RWPE2 (cell line): Measurements from ENCODE around the gene PRKRIP1.

Experiments used
- ATAC-seq: fragments of 200-7000 bp; cut with Tn5 transposase; 3 replicates; pipeline ENCODE4 v1.9.1; 2021; ENCODE audit warnings: low read depth
- DNase-seq: peaks from one replicate; pipeline ENCODE4 v3.0.0-alpha.2; 2020; ENCODE audit warnings: low spot score
- H3K27ac ChIP-seq: fragments of 450-650 bp; 2 replicates; pipeline ENCODE4 v1.5.1; 2017; ENCODE audit warnings: mild to moderate bottlenecking; ENCODE audit not compliant: poor library complexity, severe bottlenecking
- H3K27me3 ChIP-seq: fragments of 250-450 bp; sonication (Bioruptor Pico); 2 replicates; pipeline ENCODE4 v1.5.1; 2021; ENCODE audit warnings: mild to moderate bottlenecking, moderate library complexity; ENCODE audit not compliant: insufficient read depth, poor library complexity, severe bottlenecking
- H3K36me3 ChIP-seq: fragments of 250-450 bp; sonication (Bioruptor Pico); 2 replicates; pipeline ENCODE4 v1.5.1; 2020; ENCODE audit warnings: low read depth, mild to moderate bottlenecking, moderate library complexity
- H3K4me1 ChIP-seq: fragments of 250-450 bp; sonication (Bioruptor Pico); 2 replicates; pipeline ENCODE4 v1.5.1; 2021; ENCODE audit warnings: mild to moderate bottlenecking, moderate library complexity; ENCODE audit not compliant: insufficient read depth, poor library complexity, severe bottlenecking
- H3K4me3 ChIP-seq: fragments of 250-450 bp; sonication (Bioruptor Pico); 2 replicates; pipeline ENCODE4 v1.5.1; 2021; ENCODE audit warnings: mild to moderate bottlenecking, moderate library complexity; ENCODE audit not compliant: severe bottlenecking
- H3K9me3 ChIP-seq: fragments of 250-450 bp; sonication (Bioruptor Pico); 2 replicates; pipeline ENCODE4 v1.5.1; 2021; ENCODE audit warnings: mild to moderate bottlenecking, moderate library complexity; ENCODE audit not compliant: severe bottlenecking
- CTCF ChIP-seq: fragments of 450-650 bp; IDR thresholded peaks from one replicate; pipeline ENCODE4 v1.5.1; 2017; ENCODE audit warnings: mild to moderate bottlenecking, moderate library complexity; ENCODE audit not compliant: poor library complexity, severe bottlenecking

The PRKRIP1 gene

GRCh38 chr7:102455596-102455995, 59.4 kb downstream of the PRKRIP1 start:
- no peaks in the 10 kb centered on the region for H3K9me3 ChIP-seq
- no peak for TF ChIP-seq CTCF
- no peaks in the 10 kb centered on the region for H3K4me1 ChIP-seq
- H3K27me3 ChIP-seq, result no peaks in the 10 kb centered on the region
- peaks cover 13% of the 10 kb centered on the region for H3K36me3 ChIP-seq
- H3K27ac ChIP-seq, result no peak overlapping the region
- no peak for ATAC-seq
- DNase-seq, result no peak
- H3K4me3 ChIP-seq, result no peak overlapping the region

GRCh38 chr7:102456327-102456726, 60.2 kb downstream of the PRKRIP1 start:
- H3K9me3 ChIP-seq, result no peaks in the 10 kb centered on the region
- 0 out of 3 replicates have a peak, but pooled peaks have one; percentile 10 for ATAC-seq
- no peak overlapping the region for H3K4me3 ChIP-seq
- no peak overlapping the region for H3K27ac ChIP-seq
- no peak for DNase-seq
- H3K4me1 ChIP-seq, result no peaks in the 10 kb centered on the region
- H3K36me3 ChIP-seq, result peaks cover 13% of the 10 kb centered on the region
- no peak for TF ChIP-seq CTCF
- no peaks in the 10 kb centered on the region for H3K27me3 ChIP-seq

GRCh38 chr7:102457352-102457924, 61.3 kb downstream of the PRKRIP1 start:
- ATAC-seq (no peak), DNase-seq (no peak)
- H3K36me3 ChIP-seq, result peaks cover 13% of the 10 kb centered on the region

GRCh38 chr7:102459221-102459844, 63.2 kb downstream of the PRKRIP1 start:
- no peak for TF ChIP-seq CTCF
- Histone ChIP-seq H3K4me3 (no peak overlapping the region), H3K27me3 (no peaks in the 10 kb centered on the region), H3K4me1 (no peaks in the 10 kb centered on the region), H3K27ac (no peak overlapping the region), H3K36me3 (peaks cover 13% of the 10 kb centered on the region), H3K9me3 (no peaks in the 10 kb centered on the region)
- no peak for ATAC-seq
- no peak for DNase-seq

More at GRCh38 chr7:102457352-102457924, 61.3 kb downstream of the PRKRIP1 start:
- Histone ChIP-seq H3K4me1 (no peaks in the 10 kb centered on the region), H3K9me3 (no peaks in the 10 kb centered on the region), H3K4me3 (no peak overlapping the region), H3K27me3 (no peaks in the 10 kb centered on the region), H3K27ac (no peak overlapping the region)
- no peak for TF ChIP-seq CTCF

GRCh38 chr7:102460467-102460866, 64.3 kb downstream of the PRKRIP1 start:
- Histone ChIP-seq H3K27ac (no peak overlapping the region), H3K4me1 (no peaks in the 10 kb centered on the region), H3K27me3 (no peaks in the 10 kb centered on the region), H3K9me3 (no peaks in the 10 kb centered on the region), H3K36me3 (peaks cover 13% of the 10 kb centered on the region), H3K4me3 (no peak overlapping the region)
- DNase-seq (no peak), ATAC-seq (no peak)
- TF ChIP-seq CTCF, result no peak
